ENCODE measurements around the gene PHACTR1.

PHACTR1 gene

DNA sequence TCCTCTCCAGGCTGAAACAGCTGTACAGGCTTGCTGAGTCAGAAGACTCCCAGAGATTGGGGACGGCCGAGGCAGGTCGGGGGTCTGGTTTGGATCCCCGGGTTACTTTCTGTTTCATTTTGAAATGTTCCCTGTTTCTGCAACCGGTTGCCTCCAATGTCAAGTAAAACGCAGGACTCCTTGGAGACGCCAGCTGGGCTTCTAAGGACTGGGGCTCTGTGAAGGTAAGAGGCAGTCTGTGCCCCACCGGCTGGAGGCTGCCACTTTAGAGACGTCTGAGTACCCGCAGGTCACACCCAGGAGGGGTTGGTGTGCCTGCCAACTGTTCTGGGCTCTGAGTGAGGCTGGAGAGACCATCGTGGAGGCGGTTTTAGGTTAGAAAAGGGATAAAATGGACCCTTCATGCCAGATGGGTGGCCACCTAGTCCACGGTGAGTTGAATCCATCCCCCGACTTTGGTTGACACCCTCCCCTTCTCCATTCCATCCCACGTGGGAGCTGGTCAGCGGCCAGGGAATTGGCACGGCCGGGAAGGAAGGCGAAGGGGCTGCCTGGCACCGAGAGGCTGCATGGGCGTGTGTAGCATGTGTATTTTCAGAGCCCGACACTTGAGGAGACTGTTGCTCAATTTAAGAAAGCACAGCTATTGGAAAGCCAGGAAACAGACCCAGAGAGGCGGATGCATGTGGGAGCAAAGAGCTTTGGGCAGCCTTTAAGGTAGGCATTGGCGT lies 240.9 kb downstream of the PHACTR1 start:
- DNase-seq: no peak

DNA sequence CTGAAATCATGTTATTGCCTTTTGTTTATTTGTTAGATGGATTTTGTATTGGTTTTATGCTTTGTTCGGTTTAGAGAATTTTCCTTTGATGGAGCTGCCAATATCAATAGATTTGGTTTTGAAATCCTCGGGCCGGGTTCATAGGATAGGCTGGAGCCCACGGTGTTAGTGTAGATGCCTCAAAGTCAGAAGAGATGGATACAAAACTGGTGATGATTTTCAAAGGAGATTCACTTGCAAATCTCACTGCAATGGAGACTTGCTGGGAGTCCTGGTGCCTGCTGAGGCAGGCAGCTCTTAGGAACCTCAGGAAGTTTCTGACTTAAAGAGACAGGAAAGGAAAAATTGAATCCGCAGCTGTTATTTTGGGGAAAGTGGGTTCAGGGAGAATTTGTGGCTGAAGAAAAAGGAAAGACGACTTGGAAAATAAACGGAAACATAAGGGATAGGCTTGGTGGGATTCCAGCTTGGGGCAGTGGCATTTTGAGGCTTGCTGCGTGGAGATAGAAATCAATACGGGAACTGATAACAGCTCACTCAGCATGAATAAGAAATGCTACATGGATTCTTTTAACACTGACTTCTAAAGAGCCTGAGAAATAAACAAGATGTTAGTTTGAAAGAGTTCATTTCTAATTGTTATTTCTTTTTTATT lies 241.6 kb downstream of the PHACTR1 start:
- no peak for DNase-seq

DNA sequence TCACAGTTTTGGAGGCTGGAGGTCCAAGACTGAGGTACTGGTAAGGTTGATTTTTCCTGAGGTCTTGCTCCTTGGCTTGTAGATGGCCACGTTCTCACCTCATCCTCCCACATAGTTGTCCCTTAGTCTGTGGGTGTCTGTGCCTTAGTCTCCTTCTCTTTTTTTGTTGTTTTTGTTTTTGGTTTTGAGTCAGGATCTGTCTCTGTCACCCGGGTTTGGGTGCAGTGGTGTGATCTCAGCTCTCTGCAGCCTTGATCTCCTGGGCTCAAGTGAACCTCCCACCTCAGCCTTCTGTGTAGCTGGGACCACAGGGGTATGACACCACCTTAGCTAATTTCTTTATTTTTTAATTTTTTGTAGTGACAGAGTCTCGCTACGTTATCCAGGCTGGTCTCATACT lies 245.2 kb downstream of the PHACTR1 start:
- no peak for DNase-seq

DNA sequence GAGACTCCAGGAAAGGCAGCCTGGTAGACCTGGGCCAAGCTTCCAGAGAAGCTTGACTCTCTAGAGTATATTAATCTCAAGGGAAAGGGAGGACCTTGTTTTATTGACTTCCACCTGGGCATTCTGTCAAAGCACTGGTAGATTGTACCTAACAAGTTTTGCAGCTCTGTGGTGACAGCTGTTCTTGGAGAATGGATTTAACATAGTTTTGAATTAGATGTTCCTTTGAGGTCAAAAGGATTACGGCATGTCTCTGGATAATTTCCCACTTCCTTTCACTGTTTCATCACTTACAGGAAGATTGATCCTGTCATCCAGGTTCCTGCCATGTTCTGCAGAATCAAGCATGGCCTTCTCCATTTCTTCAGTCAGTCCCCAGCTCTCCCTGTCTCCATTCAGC lies 246.0 kb downstream of the PHACTR1 start:
- no peak for DNase-seq

DNA sequence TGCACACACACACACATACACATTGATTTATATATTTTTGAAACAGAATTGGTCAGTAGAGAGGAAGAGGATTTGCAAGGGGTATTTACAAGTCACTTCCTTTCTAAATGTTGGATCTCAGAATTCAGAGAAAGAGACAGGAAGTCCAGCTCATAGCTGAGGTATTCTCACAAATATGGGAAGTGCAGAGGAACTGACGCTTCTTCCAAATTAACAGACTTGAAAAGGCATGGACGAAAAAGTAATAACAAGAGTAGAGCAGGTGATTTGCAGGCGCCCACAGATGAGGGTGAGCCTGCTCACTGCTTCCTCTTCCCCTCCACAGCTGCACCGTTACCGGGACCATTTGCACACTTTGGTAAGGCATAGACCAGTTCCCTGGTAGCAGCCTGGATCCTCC lies 246.4 kb downstream of the PHACTR1 start:
- DNase-seq: no peak

DNA sequence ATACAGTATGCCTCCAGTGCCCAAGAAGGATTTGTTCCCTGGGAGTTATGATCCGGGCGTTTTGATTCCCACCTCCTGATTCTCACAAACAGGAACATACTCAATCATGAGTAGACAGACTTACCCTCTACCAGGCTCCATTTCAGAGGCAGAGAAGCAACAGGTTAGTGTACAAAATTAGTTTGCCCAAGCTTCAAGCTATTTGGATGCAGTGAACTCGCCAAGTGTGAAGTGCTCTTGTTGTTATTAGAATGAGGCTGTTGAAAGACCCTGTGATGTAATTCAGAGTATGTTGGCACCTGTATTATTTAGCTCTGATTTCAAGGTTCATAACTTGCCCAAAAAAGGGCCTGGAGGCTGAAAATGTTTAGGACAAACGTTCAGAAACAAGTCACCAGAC lies 247.0 kb downstream of the PHACTR1 start:
- DNase-seq: no peak

DNA sequence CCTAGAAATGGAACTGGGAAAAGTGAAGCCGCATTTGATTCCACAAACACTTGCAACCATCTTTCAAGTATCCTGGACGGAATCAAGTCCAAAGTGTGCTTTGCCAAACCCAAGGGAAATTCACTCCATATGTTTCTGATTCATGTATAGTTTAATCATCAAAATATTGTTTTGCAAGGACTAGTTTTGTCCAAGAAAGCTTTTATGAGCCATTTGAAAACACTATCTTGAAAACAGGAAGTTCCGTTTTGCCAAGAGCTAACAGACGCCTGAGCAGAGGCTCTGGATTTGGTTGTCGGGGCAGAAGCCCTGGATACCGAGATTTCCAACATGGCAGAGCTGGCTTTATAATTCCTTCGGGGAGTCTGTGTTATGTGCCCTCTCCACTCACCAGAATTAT lies 251.1 kb downstream of the PHACTR1 start:
- no peak for DNase-seq

DNA sequence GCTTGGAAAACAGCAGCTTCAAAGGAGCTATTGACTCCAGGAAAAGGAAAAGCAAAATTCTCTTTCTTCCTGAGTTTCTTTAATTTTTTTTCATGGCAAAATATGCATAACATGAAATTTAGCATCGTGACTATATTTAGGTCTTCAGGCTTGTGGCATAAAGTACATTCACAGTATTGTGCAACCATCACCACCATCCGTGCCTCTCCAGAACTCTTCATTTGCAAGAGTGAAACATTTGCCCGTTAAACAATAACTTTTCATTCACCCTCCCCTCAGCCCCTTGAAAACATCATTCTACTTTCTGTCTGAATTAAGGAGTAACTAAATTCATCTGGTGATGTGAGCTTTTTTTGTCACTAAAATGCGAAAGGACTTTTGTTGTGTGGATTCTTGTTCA lies 251.7 kb downstream of the PHACTR1 start:
- no peak for DNase-seq

DNA sequence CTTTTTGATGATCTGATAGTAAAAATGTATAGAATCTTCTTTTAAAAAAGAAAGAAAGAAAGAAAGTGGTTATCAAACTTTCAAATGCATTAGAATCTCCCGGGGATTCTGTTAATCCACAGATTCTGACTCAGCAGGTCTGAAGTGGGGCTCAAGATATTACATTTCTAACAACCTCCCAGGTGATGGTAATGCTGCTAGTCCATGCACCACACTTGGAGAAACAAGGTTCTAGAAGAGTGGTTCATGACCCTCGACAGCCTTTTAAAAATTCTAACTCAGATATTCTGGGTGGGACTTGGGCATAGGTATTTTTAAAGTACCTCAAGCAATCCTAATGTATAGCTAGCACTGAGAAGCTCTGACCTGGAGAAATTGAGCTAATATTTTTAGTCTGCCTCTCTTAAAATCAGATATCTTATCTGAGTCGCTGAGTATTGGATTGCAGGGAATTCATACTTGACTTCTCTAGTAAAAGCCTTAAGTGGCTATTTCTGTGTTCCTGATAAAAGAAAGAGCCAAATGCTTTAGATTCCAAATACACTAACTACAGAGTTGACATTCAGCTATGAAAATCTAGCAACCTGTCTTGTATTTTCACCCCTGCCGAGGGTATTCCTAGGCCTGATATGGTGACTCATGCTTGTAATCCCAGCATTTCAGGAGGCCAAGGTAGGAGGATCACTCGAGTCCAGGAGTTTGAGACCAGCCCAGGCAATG lies 252.4 kb downstream of the PHACTR1 start:
- no peak for DNase-seq

DNA sequence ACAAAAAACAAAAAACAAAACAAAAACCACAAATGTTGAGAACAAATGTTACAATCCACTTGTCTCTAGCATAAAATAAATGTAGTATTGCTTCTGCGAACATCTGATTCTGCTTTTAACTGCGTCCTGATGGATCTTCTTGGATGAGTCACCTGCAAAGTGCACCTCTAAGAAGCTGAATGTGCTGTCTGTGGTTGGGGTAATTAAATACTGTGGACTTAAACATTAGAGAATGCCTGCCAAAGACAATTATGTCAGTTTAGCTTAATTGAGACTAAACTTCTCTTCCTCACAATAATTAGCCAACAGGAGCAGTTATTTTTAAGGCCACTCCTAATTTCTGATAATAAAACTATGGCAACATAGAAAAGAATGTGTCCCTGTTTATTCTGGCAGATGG lies 253.4 kb downstream of the PHACTR1 start:
- DNase-seq: no peak

DNA sequence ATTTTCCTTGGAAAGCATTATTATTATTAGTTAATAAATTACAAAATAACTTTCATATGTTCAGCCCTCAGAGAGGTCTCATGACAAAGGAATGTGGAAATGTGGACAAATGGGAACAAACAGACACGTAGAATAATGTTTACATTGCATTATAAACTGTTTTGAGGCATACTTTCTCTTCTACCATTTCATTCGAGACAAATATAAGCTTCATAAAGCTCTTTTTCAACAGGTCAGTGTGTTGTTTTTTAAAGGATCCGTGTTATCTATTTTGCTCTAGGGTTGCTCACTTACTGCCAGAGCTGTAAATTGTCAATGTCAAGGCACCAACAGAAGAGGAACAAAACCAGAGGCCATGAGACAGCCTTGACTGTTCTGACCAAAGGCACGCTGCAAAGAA lies 256.8 kb downstream of the PHACTR1 start:
- no peak for DNase-seq

DNA sequence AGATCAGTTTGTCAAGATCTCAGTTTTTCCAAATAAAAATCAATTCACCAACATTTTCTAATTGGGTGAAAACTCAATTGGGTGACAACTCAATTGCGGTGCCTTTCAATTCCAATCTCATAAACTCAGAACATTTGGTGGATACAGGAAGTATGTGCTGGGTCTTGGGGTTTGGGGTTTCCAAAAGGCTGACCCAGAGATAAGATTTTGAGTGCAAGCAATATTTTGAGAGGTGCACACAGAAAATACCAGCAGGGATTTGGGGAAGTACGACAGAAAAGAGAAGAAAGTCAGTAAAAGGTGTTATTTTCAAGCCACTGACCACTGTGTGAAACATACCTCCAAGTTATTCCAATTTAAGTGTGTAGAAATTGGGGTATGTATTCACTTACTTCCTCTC lies 258.0 kb downstream of the PHACTR1 start:
- no peak for DNase-seq

DNA sequence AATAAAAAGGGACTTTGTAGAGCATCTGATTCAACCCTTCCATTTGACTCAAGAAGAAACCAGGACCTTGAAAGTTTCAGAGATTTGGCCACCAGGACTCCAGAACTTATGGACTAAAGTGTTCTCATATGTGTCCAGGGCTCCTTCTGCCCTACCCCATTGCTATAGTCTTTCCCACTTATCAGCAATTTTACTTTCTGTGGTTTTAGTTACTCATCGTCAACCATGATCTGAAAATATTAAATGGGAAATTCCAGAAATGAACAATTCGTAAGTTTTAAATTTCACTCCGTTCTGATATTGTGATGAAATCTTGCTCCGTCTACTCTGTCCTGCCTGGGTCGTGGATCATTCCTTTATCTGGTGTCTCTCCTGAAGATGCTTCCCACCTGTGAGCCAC lies 259.8 kb downstream of the PHACTR1 start:
- DNase-seq: no peak

DNA sequence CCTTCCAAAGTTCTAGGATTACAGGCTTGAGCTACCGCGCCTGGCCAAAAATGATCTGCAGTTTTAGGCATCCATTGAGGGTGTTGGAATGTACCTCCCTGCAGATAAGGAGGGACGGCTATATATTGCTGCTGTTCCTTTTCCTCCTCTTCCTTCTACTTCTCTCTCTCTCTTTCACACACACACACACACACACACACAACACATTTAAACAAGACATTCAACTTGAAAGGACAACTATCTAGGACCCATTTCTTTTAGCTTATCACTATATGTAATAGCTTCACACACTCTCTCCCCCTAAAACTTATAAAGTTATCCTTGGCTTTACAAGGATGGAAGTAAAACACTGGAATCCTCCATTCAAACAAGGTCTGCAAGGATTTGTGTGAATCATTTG lies 260.6 kb downstream of the PHACTR1 start:
- no peak for DNase-seq

DNA sequence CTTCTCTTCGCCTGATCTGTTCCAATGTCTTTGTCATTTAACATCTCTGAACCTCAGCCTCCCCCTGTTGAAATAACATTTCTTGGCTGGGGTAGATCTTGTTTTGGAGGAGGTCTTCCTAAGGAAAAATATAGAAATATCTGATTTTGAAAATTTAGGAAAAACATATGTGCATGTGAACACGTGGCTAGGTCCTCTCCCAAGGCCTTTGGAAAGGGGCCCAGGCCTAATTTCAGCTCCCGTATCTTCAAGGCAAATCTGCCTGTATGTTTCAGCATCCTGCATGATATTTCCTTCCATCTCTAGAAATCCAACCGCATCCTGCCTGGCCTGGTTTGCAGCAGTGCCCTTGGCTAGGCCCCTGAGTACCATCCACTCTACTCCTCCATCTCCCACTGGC lies 261.2 kb downstream of the PHACTR1 start:
- DNase-seq: no peak

DNA sequence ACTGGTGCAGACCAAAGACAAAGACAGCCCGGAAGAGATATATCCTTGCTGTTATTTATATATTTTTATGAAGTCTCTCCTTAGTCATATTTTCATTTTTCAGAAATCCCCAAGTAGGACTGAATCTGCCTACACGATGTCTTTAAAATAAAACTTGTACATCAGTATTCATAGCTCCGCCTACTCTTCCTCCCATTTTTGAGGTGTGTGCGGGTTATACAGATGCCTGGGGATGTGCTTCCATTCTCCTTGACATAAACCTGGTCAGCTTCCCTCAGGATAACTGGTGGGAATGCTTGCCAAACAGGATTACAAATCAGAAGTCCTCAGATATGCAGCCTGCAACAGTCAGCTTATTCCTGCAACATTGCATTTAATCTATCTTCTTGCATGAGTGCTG lies 264.2 kb downstream of the PHACTR1 start:
- DNase-seq: no peak

DNA sequence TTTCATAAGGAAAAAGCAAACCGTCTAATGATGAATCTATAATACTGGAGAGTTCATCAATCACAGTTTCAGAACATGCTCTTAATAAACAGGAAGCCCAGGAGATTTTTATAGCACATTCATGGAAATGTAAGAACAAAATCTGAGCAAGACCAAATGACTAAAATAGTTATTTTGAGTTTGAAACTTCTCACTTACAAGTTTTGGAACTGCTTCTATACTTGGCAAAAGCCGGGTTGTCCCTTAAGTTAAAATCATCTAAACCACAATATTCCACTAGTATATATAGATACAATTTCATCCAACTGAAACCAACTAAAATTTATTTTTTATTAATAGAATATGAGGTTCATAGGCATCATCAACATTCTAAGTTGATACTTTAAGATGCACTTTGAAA lies 268.2 kb downstream of the PHACTR1 start:
- DNase-seq: no peak

DNA sequence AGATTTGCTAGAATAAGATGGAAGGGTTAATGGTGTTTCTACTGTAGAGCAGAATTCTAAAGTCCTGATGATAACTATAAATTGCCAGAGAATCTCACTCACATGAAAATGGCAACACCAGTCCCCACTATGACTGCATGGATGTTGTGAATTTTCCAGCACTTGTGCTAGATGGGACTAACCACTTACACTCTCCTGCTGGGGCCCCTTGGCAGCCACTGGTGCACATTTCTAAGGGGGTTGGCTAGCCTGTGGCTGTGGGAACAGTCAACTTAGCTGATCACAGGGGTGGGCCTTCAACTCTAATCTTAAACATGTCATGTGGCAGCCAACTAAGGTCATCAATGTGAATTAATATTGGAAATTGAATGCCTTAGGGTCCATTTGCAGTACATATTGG lies 271.2 kb downstream of the PHACTR1 start:
- no peak for DNase-seq

DNA sequence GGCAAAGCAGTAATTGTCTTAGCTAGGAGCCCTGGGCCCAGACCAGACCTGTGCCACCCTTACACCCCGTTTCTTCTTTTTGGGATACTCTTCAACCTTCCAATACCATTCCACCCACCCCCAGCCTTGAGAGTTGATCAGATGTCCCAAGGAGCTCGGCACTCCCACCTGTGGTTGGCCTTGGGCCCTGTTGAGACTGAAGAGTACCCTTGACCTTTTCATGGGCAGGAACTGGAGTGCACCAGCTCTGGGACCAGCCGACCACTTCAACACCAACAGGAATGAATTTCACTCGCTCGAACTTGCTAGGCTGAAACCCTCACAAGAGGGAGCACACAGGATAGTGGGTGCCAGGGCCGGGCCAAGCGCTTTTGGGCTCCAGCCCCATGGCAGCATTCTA lies 273.6 kb downstream of the PHACTR1 start:
- DNase-seq: no peak

DNA sequence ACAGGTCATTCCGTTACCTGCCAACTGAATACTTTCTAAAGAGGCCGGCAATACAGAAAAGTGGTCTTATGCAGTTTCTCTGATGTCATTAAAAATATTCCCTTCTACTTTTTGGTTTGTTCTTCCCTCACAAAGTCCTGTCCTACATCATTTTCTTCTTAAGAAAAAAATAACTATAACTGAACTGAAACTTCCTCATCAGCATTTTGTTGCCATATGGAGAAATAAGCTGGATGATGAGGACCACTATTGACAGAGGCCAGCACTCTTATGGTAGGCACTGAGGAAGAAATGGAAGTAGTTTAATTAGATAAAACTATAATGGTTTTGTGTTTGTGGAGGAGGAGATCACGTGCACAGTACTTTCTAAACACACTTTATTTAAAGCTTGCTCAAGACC lies 274.9 kb downstream of the PHACTR1 start:
- DNase-seq: no peak

DNA sequence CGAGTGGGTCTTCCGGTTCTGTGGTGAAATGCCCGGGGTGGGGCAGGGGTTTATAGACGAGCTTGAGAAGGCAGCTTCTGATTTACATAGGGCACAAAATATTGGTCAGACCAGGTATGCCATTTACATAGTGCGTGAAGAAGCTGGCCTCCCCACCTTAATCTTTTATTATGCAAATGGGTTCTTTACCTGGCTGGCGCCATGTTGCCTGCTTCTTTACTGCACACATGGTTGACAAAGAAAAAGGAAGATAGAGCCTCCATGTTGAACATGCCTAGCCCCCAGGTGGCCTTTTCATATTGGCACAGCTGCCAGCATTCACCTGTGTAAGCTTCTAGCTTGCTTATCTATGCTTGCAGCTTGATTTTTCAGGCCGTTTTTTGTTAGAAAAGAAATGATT lies 276.2 kb downstream of the PHACTR1 start:
- DNase-seq: no peak

DNA sequence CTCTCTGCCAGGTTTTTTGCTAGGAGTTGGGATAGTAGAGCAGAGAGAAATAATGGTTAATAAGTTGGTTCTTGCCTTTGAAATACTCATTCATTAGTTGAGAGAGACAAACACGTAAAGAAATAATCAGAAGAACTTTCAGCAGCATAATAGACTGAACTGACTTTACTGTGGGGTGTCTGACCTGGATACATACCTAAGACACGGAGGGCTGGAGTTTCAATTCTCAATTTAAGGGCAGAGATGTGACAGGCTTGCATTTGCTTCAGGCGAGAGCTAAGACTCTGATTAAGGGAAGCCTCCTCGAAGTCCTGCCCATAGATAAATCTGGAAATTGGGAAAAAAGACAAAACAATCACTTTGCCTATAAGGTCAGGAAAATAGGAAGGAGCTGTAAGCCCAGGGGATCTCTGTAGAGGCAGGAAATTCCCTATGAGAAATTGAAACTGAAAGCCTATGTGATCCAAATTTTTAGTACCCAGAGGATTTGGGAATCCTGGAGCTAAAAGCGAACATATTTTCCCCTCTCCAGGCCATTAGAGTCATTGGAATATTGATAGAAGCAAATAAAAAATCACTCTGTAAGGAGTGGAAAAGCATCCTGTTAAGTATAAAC lies 276.8 kb downstream of the PHACTR1 start:
- DNase-seq: no peak

DNA sequence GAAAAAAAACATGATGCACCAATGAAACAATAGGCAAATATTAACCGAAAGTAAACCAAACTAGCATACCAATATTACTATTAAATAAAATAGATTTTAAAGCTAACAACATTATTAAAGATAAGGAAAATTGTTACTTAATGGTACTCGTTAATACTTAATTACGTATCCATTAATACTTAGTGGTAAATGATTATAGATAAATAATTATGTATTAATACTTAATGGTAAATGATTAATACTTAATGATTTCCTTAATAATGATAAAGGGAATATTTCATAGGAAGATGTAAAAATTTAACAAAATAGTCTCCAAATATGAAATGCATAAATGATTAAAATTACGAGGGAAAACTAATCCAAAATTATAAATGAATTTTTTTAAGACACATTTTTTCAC lies 278.9 kb downstream of the PHACTR1 start:
- DNase-seq: no peak

DNA sequence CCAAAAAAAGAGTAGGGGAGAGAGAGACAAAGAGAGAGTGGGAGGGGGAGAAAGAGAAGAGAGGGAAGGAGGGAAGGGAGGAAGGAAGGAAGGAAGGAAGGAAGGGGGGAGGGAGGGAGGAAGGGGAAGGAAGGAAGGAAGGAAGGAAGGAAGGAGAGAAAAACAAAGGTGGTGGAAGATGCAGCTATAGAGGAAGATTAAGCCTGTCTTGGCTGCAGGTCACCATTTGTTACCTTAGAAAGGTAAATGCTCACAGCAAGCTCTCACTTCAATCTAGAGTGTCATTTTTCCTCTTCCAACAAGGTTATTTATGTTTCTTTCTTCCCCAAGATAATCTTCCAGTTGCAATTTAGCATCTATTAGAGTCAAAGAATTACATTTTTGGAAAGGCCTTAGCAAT lies 284.0 kb downstream of the PHACTR1 start:
- no peak for DNase-seq
